Right forelimb (tissue), 1 donor: Measurements from ENCODE around the gene KCNJ5.

Experiments used
- DNase-seq: peaks from one replicate; pipeline ENCODE4 v3.0.0-alpha.2; 2018

The KCNJ5 gene

DNA sequence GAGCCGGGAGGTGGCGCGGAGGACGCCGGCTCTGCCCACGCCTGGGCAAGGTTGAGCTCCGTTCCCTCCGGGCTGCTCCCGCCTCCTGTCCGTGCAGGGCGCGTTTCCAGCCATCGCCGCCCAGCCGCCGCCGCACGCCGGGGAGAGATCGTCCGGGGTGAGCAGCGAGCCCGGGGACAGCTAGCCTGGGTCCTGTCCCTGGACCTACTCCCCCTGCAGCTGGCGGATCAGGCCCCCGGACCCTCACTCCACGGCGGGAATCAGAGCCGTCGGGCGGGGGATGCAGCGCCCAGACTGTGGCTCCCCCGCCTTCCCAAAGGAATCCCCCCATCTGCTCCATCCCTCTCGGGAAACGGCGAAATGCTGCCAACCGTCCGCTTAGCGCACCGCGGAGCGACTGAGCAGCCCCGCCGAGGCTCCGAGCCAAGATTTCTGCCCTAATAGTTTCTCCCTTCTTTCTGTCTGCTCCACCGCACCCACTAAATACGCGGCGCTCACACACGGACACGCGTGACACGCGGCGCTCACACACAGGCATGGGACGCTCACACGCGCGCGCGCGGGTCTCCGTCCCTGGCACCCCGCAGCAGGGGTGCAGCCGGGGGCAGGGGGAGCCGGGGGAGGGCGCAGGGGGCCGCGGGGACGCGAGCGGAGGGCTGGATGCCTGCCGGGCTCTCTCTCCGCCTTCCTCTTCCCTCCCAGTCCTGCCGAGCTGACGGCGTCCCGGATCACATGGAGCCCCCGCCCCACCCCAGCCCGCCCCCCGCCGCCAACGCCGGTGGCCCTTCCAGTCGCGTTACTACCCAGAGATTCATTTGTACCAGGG, at the start of gene KCNJ5:
Gene KCNJ5 (plus strand): TSS at position 814 of the 826 bp plus-strand sequence. CDS start 19,918 bp downstream, outside the sequence.
- peak; percentile 75 for DNase-seq

DNA sequence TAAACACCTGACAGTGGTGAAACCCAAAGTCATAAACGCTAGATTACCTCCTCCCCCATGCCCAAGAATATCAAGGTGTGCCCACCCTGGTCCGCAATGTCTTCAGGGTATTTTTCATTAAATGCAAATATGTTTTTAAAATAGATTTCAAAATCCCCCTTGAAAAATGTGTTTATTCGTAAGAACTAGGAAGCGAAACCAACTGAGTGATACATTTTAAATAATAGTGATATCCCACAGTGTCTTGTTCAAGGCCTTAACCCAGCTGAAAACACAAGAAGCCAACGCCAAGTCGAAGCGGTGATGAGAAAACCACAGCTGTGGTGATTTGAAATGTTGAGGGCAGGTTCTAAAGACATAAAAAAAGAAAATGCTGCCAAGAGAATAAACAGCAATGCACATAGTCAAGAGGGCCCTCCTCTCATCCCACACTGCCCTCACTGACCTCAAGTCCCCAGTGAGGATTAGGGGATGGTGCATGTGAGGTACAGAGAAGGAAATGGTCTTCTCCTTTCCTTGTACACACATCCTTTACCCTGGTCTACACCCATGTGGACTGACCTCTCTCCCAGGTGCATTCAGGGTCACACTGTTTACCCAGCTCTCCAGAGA, 49.6 kb upstream of the KCNJ5 start:
- no peak for DNase-seq

DNA sequence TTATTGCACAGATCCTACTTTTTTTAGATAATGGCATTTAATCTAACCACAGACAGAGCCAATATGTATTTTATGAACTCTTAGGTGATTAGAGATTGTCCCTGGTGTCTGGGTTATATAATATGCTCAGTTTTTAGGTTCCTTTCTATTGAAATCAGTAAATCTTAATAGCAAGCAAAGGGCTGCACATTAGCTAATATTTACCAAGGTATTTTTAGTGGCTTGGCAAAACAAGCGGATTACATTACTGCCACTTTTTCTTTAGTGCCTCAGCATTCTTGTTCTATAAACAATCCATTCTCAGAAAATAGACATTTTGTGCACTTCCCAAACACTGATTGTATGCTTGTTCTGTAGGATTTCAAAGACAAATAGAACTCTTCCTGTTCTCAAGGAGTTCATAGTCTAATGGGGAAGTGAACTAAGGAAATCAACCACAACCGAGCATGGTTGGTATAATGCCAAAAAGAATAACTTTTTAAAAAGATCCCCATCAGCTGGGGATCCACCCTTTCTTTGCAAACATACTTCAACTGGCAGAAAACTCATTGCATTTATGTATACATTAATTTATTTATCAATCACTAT, 47.9 kb upstream of the KCNJ5 start:
- DNase-seq = no peak

DNA sequence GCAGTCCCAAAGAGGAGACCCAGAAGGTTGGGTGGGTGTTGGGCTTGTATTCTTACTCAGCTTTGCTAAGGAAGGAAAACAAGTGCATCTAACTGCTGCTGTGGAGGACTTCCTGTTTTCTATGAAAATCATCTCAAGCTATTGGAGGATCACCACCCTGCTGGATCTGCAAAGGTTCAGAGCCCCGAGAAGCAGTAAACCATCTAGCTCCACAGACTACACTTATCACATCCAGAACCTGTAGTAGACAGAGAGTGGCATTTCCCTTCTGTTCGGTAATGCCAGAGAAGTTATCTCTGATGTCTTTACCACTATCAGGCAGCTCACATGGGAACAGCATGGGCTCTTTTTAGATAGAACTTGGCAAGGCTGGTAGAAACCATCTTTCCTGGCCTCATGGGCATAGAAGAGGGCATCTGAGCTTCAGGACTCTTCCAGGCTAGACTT, 45.8 kb upstream of the KCNJ5 start:
- no peak for DNase-seq

DNA sequence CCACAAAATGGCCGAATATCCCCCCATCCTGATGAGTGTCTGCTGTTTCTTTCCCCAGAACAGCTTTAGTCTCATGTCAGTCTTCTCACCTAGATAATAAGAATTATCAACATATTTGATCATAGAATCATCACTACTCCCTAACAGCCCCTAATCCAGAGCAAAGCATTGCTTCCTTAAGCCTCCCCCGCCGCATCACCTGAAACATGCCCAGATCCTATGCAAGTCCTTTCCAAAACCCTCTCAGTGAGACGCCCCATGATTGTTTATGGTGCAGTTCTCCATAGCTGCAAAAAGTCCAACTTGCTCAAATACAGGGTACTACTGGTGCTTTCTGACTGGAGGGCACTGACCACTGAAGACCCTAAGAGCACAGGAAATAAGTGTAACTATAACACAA, 44.2 kb upstream of the KCNJ5 start:
- no peak for DNase-seq

DNA sequence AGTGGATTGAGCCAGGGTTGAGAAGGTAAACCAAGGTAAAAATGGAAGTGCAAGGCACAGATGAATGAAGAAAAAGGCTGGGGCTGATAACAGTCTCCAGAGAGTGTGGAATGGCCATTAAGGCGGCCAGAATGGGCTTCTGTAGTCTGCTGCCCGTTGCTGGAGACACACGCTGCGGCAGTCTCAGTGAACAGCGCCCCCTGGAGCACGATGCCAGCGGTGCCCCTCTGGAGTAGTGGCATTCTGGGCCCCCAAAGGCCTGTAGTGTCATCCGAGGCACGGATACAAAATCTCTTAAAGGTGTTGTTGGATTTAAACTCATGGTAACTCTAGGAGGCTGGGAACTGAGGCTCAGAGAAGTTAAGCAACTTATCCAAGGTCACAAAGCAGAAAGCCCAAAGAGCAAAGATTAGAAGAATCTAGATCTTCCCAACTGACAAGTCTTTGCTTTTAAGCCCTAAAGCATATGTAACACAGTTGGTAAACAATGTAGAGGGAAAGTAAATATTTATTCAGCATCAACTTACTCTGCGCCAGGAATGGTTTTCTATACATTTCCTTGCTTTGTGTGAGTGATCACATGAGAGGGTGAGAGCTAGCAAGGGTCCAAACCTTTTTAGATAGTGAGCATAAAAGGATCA, 42.2 kb upstream of the KCNJ5 start:
- DNase-seq = no peak

DNA sequence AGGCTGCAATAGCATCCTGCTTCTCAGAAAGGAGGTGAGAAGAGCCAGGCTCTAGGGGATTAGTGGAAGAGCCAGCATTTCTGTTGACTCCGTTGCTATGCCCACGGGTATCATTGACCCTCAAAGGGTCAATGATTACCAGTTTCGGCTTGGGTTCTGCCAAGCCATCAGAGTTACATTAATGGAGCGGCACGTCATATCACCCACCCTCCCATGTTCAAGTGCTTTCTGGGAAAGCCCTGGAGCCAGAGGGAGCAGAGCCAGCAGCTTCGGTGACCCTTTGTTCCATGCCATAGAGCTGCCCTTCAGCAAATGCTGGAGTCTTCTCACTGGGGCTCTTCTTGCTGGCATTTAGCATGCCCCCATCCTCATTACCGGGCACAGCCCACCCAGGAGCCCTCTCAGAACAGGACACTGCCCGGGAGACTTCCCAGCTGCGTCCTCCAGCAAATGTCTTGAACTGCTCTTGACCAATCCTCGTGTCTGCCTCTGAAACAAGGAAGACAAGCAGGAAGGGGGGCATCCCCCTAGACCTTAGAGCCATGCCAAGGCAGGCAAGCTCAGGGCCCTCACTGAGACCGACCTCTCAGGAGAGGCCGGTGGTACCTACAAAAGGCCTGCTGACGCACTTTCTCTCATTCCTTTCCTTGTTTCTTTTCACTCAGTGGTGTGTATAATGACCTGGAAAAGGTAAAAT, 38.7 kb upstream of the KCNJ5 start:
- no peak for DNase-seq

DNA sequence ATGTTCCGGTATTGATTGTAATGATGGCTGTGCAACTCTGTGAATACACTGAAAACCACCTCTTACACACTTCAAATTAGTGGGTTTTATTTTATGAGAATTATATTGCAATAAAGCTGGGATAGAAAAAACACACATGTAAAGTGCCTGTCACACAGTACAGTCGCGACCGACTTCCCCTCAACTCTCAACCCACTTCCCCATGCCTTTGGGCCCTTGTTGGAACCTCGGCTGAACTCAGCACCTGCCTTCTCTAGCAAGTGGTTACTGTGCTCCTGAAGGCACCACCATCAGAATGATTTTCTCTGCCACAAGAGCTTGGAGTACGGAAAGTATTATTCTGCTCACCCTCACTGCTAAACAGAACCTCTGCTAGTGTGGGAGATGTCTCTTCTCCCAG, 37.6 kb upstream of the KCNJ5 start:
- no peak for DNase-seq

DNA sequence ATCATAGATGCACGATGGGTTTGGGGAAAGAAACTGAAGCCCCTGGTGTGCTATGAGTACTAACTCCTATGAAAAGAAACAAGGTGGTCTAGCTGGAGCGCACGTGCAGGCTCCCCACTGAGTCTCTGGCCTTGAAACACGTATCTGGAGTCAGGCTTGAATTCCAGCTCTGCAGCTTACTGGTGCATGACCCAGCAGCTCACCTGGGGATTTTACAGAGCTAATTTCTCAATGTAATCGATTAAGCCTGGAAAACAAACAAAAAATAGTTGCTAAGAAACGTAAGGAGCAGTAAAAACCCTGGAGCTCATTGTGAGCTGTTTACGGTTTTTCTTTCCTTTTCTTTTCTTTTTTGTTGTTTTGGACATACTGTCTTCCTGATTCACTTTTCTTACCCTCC, 36.3 kb upstream of the KCNJ5 start:
- DNase-seq = no peak

DNA sequence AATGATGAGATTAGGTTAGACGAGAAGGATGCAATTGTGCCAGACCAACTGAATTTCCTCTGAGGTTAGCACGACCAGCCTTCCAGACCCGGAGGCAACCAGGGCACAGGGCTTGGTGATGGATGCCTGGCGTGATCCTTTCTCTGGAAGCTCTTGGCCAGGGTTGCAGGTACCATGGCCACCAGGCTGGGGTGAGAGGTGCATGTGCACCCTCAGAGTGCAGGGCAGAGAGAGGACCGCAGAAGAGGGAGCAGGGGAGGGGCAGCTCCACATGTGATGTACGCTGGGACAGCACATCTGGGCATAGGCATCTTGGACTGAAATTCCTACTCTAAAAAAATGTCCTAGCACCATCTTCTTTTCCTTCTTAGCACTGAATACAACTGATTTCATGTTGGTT, 34.9 kb upstream of the KCNJ5 start:
- DNase-seq = no peak

DNA sequence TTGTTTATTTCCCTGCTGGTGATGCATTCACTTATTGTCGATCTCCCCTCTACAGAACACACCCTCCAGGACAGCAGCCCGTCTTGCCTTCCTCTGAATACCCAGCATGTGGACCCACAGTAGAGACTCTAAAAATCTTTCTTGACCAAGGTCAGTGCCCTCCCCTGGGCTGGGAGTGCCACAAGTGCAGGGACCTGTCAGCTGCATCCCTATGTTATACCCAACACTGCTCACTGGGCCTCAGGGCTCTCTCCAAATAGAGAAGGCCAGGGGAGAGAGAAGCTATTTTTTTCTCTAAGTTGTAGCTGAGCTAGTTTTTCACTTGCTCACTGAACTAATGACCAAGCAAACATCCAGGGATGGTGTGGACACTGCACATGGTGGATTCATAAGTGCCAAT, 33.8 kb upstream of the KCNJ5 start:
- no peak for DNase-seq

DNA sequence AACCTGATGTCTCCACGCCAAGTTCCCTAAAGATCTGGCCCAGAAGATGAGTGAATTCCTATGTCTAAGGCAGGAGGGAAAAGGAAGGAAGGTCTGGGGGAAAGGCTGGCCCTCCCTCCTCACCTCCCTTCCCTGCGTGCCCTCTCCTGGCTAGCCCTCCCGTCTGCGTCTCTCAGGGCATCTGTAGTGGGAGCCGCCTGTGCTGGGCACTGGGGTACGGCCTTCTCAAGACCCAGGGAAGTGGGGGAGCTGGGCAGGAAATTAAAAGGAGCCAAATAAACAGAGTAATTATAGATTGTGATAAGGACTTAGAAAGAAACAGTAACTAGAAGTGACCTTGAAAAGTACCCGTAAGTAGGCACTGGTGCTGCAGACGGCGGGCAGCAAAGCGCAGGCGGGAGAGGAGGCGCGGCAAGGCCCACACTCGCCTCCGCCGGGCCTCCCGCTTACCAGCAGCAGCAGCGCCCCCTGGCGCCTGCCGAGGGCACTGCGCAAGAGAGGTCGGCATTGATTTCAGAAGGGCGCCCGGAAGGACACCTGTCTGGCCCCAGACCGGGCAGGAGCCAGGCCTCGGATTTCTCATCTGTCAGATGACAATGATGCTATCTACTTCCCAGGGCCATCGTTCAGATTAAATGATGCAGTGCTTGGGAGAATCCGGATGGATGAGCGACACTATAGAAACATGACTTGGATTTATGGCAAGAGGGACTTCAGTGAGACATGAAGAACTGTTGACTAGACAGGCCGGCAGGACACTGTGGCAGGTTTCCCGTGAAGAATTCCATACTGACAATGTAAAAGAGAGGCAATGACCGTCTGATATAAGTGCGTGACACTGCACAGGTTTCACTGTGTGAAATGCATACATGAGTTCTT, 31.4 kb upstream of the KCNJ5 start:
- DNase-seq = peak; percentile 78

DNA sequence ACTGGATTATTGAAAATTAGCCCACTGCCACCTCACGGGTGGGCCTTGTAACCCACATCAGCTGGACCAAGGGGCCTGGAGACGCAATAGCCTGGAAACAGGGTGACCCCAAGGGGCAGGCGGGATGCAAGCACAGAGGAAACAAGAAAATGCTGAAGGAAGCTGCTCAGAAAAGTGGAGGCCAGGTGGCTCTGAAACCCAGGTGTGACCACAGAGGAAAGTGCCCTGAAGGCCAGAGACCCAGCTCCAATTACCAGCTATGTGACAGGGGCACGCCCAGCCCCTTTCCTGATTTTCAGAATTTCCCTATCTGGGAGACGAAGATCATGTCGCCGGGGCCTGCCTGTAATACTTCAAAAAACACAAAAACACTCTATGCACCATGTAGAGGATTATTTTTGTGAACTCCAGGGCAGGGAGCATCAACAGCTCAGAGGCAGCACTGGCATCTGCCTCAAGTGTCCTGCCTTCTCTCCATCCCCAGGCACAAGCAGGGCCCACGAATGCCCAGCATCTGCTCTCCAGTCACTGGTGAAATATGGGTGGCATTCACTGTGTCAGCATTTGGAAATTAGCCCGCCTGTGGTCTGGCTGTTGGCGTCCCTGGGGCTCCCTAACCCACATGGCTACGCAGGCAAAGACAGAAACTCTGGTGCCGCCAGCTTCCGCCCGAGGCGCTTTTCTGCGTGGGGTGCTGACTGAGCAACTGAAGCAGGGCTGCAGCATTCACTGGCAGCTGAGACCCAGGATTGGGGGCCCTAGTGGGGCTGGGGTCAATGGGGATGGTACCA, 30.4 kb upstream of the KCNJ5 start:
- no peak for DNase-seq

DNA sequence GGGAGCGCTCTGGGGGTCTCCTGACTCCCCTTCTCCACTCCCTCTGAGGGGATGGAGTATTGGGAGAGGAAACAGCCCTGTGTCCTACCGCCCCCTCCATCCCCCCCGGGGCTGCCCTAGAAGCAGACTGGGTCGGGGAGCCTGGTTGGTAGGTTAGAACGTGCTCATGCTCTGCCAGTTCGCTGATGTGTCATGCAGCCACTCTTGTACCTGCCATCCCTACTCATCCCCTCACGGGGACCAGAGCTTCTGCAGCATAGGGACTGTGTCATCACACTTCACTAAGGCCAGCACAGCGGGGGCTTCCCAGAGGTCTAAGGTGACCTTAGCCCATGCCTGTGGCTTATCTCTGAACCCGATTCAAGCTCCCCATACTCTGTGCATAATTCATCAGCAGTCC, 28.8 kb upstream of the KCNJ5 start:
- DNase-seq = no peak

DNA sequence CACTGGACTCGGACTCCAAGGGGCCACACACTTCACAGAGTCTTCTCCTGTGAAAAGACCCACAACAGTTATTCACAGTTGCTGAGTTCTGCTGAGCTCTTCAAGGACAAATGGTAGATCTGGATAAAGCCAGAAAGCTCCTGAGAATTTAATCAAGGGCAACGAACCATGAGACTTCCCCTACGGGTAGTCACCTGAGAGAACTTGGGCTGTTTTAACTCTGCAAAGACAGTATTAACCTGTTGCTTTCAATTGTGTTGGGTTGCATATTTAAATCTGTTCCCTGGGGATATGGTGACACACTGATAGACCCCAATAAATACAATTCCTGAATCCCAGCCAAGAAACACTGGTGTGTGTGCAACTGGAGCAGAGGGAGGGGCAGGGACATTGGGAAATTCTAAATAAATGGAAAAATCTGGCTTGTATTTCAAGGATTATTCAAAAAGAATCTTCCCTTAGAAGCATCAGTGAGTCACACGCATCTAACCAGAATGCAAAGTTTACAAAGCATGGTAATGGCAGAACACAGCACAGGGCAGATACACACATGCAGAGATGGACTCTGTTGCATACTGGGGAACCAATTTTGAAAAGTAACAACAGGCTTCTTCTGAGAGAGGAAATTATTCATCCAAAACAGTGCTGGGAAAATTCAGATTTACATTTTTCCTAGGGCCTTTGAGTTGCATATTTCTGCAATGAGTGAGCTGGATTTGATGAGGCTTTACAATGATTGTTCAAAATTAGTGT, 28.1 kb upstream of the KCNJ5 start:
- DNase-seq = no peak

DNA sequence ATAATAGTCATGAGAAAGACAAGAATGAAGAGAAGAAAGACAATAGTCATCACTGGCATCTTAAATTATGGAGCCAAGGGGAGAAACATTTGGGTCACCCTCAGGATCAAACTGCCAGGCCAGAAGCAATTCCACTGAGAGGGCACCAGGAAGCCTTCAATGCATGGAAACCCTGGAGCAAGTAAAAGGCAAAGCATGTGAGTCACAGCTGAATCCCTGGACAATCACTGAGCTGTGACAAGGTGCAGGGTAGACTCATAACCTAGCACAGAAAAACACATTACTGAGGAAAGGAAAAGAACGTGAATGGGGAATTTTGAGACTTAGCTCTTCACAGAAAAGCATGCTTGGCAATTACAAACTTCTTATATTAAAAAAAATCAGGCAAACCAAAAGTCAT, 25.7 kb upstream of the KCNJ5 start:
- no peak for DNase-seq

DNA sequence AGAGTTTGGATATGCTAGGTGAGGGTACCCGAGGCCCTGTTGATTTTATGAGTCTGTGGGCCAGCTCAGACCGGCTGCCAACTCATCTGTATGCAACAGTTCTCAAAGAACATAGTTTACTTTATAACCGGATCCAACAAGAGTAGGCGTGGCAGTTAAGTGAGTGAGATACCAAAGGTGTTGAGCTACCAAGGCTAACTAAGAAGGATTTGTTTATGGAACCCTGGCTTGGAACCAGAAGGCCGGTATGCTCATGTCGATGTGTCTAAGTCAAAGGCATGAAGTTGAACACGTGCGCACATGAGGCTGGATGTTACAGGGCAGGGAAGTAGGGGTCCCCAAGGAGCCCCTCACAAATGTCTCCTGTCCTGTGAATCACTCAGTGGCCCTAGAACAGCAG, 23.9 kb upstream of the KCNJ5 start, which contains the start of gene KCNJ1:
Gene KCNJ1 (minus strand): TSS at position 20 of the 400 bp plus-strand sequence. CDS start 27,053 bp downstream, outside the sequence.
- no peak for DNase-seq

DNA sequence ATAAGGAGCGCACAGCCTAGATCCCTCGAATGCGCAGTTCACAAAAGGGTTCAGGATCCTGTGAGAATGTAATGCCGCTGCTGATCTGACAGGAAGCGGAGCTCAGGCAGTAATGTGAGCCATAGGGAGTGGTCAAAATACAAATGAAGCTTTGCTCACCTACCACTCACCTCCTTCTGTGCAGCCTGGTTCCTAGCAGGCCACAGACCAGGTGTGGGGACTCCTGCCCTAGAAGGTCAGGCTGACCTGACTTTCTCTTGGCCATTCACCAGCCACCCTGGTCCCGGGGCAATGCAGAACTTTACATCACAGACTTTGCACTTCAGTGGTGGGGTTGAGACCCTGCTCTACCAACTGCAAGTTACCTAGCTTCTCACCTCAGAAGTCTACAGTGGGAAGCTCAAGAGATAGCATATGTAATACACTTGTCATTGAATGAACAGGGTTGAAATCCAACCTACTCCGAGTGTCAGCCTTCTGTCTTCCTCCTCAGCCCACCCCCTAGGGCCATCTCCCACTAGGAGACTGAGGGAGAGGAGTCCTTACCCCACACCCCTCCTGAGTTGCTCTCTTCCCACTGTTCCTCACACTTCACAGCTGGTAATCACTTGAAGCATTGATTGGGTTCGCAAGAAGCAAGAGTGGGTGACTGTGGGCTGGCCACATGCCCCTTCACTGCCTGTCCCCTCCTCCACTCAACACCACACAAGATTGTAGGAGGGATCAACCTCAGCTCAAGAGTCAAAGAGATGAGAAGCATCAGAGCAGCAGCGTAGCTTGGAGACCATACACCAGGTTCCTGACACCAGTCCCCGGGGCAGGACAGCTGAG, 22.1 kb upstream of the KCNJ5 start:
- no peak for DNase-seq

DNA sequence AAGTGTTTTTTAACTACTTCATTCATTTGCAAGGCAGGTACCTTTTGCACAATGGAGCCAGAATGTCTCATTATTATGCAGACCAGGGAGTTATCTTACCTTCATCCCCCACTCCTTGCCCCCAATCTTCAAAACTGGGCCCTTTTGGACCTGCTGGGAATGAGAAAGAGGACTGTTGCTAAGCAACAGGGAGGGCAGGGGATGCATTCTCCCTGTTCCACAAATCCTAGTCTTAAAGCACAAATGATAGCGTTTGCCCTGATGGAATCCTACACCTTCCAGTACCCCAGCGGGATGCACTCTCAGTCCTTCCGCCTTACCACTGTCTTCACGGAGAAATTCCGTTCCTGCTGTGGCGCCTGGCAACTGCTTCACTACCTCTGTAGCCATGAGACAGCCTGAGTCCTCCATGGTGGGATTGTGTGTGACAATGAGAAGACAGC, 20.0 kb upstream of the KCNJ5 start:
- DNase-seq = no peak
